HL-60 (cell line): ENCODE measurements around the gene VOPP1.

Experiments
- DNase-seq, 2 experiments: peaks; one replicate each; pipeline ENCODE4 v3.0.0-alpha.2; 2010 to 2020; ENCODE audit warnings: low read depth in 1 of 2, low spot score in 1 of 2
- H3K27ac ChIP-seq: fragments of 250-450 bp; sonication (Bioruptor Pico); replicated peaks from 2 replicates; pipeline ENCODE4 v1.5.1; 2020; ENCODE audit warnings: mild to moderate bottlenecking, moderate library complexity
- H3K27me3 ChIP-seq: fragments of 250-450 bp; sonication (Bioruptor Pico); 2 replicates; pipeline ENCODE4 v1.5.1; 2021; ENCODE audit warnings: mild to moderate bottlenecking, moderate library complexity; ENCODE audit not compliant: insufficient read depth, poor library complexity, severe bottlenecking
- H3K4me3 ChIP-seq: replicated peaks from 2 replicates; pipeline ENCODE4 v1.5.1; 2011; ENCODE audit warnings: mild to moderate bottlenecking, control low read depth, low read length; ENCODE audit not compliant: insufficient read depth
- CTCF ChIP-seq: IDR thresholded peaks from one replicate; pipeline ENCODE4 v1.5.1; 2011; ENCODE audit warnings: low read length, control low read depth, inconsistent platforms; ENCODE audit not compliant: insufficient read depth
- GABPA ChIP-seq: IDR thresholded peaks from 2 replicates; pipeline ENCODE4 v1.6.1; 2012; ENCODE audit warnings: low read depth
- POLR2AphosphoS5 ChIP-seq: IDR thresholded peaks from 2 replicates; pipeline ENCODE4 v1.6.1; 2012; ENCODE audit warnings: low read depth
- REST ChIP-seq: IDR thresholded peaks from 2 replicates; pipeline ENCODE4 v1.6.1; 2012; ENCODE audit warnings: low read depth; ENCODE audit not compliant: insufficient replicate concordance
- SPI1 ChIP-seq: IDR thresholded peaks from 2 replicates; pipeline ENCODE4 v1.6.1; 2012; ENCODE audit warnings: low read depth, mild to moderate bottlenecking, borderline replicate concordance

VOPP1 gene

DNA sequence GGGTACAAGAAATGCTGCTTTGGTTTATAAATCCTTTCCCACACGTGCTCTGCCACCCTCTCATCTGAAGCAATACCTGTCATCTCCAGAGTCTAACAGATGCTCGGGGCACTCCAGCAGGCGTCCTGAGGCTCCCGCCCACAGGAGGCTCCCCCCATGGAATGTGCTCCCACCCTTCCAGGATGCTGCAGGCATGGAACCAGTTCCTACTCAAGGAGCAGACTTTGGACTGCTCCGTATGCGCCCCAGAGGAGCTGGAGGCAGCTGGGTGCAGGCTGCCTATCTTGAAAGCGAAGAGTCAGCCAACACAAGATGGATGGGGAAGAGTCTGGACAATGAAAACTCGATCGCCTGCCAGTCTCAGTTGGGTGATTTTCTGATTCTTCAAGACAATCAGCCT lies 75.4 kb downstream of the VOPP1 start:
- TF ChIP-seq POLR2AphosphoS5: no peak
- TF ChIP-seq GABPA: no peak
- TF ChIP-seq REST: no peak
- TF ChIP-seq CTCF: no peak
- no peak for TF ChIP-seq SPI1
- no peak overlapping the region for H3K27ac ChIP-seq
- no peak for DNase-seq
- H3K4me3 ChIP-seq: no peak overlapping the region
- H3K27me3 ChIP-seq: no peaks in the 10 kb centered on the region

DNA sequence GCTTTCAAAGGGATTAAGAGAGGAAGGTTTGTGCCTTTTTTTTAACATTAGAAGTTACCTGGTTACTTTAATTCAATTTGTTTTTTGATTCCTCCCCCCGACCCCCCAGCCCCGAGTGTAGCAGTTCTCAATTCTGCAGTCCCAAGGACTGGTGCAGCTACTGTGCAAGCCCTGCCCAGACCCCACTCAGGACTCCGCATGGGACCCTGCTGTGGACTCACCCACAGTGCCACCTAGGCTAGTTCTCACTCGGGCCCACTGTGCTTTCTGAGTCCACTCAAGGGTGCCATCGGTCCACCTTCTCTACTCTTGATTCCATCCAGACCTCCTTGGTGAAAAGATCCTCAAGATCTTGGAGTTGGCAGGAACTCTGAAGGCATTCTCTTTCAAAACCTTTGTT lies 77.4 kb downstream of the VOPP1 start:
- DNase-seq: no peak
- Histone ChIP-seq H3K4me3 (no peak overlapping the region), H3K27me3 (no peaks in the 10 kb centered on the region), H3K27ac (no peak overlapping the region)
- TF ChIP-seq POLR2AphosphoS5 (no peak), REST (no peak), SPI1 (no peak), GABPA (no peak), CTCF (no peak)

GRCh38 chr7:55493408-55493807 lies 78.9 kb downstream of the VOPP1 start:
- Histone ChIP-seq H3K27me3 (no peaks in the 10 kb centered on the region), H3K4me3 (no peak overlapping the region)
- TF ChIP-seq POLR2AphosphoS5: no peak
- TF ChIP-seq REST: no peak
- TF ChIP-seq SPI1: no peak
- no peak for TF ChIP-seq GABPA
- TF ChIP-seq CTCF: no peak

More at GRCh38 chr7:55493408-55493807, 78.9 kb downstream of the VOPP1 start:
- H3K27ac ChIP-seq: no peak overlapping the region
- no peak for DNase-seq
